DND-41 (cell line): Measurements from ENCODE around the gene MMP13.

ENCODE experiments used
- ATAC-seq: fragments of 200-7000 bp; cut with Tn5 transposase; 3 replicates; pipeline ENCODE4 v1.9.1; 2021; ENCODE audit warnings: low read depth; ENCODE audit not compliant: insufficient read depth
- DNase-seq: peaks from one replicate; pipeline ENCODE4 v3.0.0-alpha.2; 2020
- H2AFZ ChIP-seq: 2 replicates; pipeline ENCODE4 v1.6.0; 2012; ENCODE audit warnings: low read depth, low read length
- H3K27ac ChIP-seq: 2 replicates; pipeline ENCODE4 v1.5.1; 2012; ENCODE audit warnings: low read length, inconsistent platforms
- H3K27me3 ChIP-seq: fragments of 200-600 bp; sonication (generic); 2 replicates; pipeline ENCODE4 v1.6.0; 2012; ENCODE audit warnings: low read length, mild to moderate bottlenecking, inconsistent platforms; ENCODE audit not compliant: insufficient read depth, poor library complexity
- H3K36me3 ChIP-seq: 2 replicates; pipeline ENCODE4 v1.5.1; 2012; ENCODE audit warnings: low read length, inconsistent platforms; ENCODE audit not compliant: insufficient read depth
- H3K4me1 ChIP-seq: 2 replicates; pipeline ENCODE4 v1.5.1; 2012; ENCODE audit warnings: mild to moderate bottlenecking, low read length; ENCODE audit not compliant: insufficient read depth
- H3K4me2 ChIP-seq: 2 replicates; pipeline ENCODE4 v1.6.0; 2012; ENCODE audit warnings: mild to moderate bottlenecking, moderate library complexity, low read length, inconsistent platforms; ENCODE audit not compliant: insufficient read depth
- H3K4me3 ChIP-seq, 2 experiments: fragments of 200-600 bp in 1 of 2; shearing (Covaris generic) in 1 of 2; 2 replicates each; pipeline ENCODE4 v1.5.1; 2012 to 2016; ENCODE audit warnings: inconsistent platforms in 2 of 2, low read length in 2 of 2, mild to moderate bottlenecking in 2 of 2, low read depth in 1 of 2, moderate library complexity in 1 of 2
- H3K79me2 ChIP-seq: 2 replicates; pipeline ENCODE4 v1.6.0; 2012; ENCODE audit warnings: low read length, inconsistent platforms; ENCODE audit not compliant: insufficient read depth
- H3K9ac ChIP-seq: 2 replicates; pipeline ENCODE4 v1.6.0; 2012; ENCODE audit warnings: low read depth, mild to moderate bottlenecking, inconsistent platforms, low read length, moderate library complexity
- H3K9me3 ChIP-seq: 2 replicates; pipeline ENCODE4 v1.5.1; 2012; ENCODE audit warnings: low read length, moderate library complexity, mild to moderate bottlenecking, inconsistent platforms; ENCODE audit not compliant: insufficient read depth, severe bottlenecking
- H4K20me1 ChIP-seq: 2 replicates; pipeline ENCODE4 v1.6.0; 2012; ENCODE audit warnings: low read length; ENCODE audit not compliant: insufficient read depth
- CTCF ChIP-seq: IDR thresholded peaks from 2 replicates; pipeline ENCODE4 v1.5.1; 2012; ENCODE audit warnings: borderline replicate concordance, low read length, moderate library complexity, mild to moderate bottlenecking; ENCODE audit not compliant: poor library complexity, severe bottlenecking; ENCODE audit errors: extremely low read depth
- EZH2 ChIP-seq: IDR thresholded peaks from 3 replicates; pipeline ENCODE4 v1.6.1; 2012; ENCODE audit warnings: borderline replicate concordance, low read depth, mild to moderate bottlenecking, moderate library complexity, low read length, inconsistent platforms; ENCODE audit not compliant: severe bottlenecking

MMP13 gene

GRCh38 chr11:102950622-102951081 lies 4.9 kb downstream of the MMP13 start:
- Histone ChIP-seq H2AFZ (no peak overlapping the region), H3K4me3 (no peak overlapping the region), H3K79me2 (no peaks in the 10 kb centered on the region), H3K36me3 (no peaks in the 10 kb centered on the region), H3K9ac (no peak overlapping the region), H3K4me1 (no peaks in the 10 kb centered on the region), H3K27ac (no peak overlapping the region), H3K27me3 (no peaks in the 10 kb centered on the region), H3K4me2 (no peak overlapping the region), H3K9me3 (no peaks in the 10 kb centered on the region), H4K20me1 (no peaks in the 10 kb centered on the region)
- no peak for ATAC-seq
- no peak for DNase-seq
- TF ChIP-seq EZH2: no peak
- no peak for TF ChIP-seq CTCF

GRCh38 chr11:102946237-102946636 lies 9.3 kb downstream of the MMP13 start:
- H3K9ac ChIP-seq: no peak overlapping the region
- ATAC-seq (no peak), DNase-seq (no peak)
- no peak overlapping the region for H3K4me2 ChIP-seq
- H3K27ac ChIP-seq: no peak overlapping the region
- H3K27me3 ChIP-seq: no peaks in the 10 kb centered on the region
- H3K4me1 ChIP-seq: no peaks in the 10 kb centered on the region
- H3K9me3 ChIP-seq: no peaks in the 10 kb centered on the region
- H3K4me3 ChIP-seq: no peak overlapping the region
- H4K20me1 ChIP-seq: no peaks in the 10 kb centered on the region
- TF ChIP-seq CTCF (no peak), EZH2 (no peak)
- no peaks in the 10 kb centered on the region for H3K36me3 ChIP-seq
- H3K79me2 ChIP-seq: no peaks in the 10 kb centered on the region
- no peak overlapping the region for H2AFZ ChIP-seq

GRCh38 chr11:102940714-102941588 lies 14.6 kb downstream of the MMP13 start:
- Histone ChIP-seq H3K4me1 (no peaks in the 10 kb centered on the region), H2AFZ (no peak overlapping the region), H3K4me3 (no peak overlapping the region), H4K20me1 (no peaks in the 10 kb centered on the region), H3K27me3 (no peaks in the 10 kb centered on the region), H3K9ac (no peak overlapping the region), H3K9me3 (no peaks in the 10 kb centered on the region), H3K79me2 (no peaks in the 10 kb centered on the region), H3K27ac (no peak overlapping the region), H3K4me2 (no peak overlapping the region), H3K36me3 (no peaks in the 10 kb centered on the region)
- ATAC-seq (peak; percentile 88), DNase-seq (peak; percentile 36)
- TF ChIP-seq EZH2 (no peak), CTCF (peak; percentile 82)
